HFF-Myc (cell line): ENCODE measurements around the gene GAS2L3.
A peak's percentile ranks its signal among the peaks of the same experiment; 100 is the strongest.
"Not testable (repeated sequence)": the region's sequence is repeated elsewhere in the genome, so short reads cannot be mapped to it uniquely, and the experiment has no call there.

Experiments used
- DNase-seq: peaks from one replicate; pipeline ENCODE4 v3.0.0-alpha.2; 2011; ENCODE audit warnings: low read depth; ENCODE audit errors: extremely low read depth
- H3K4me3 ChIP-seq: replicated peaks from 2 replicates; pipeline ENCODE4 v1.5.1; 2011; ENCODE audit warnings: low read depth, mild to moderate bottlenecking, control low read depth, low read length
- CTCF ChIP-seq: IDR thresholded peaks from 2 replicates; pipeline ENCODE4 v1.5.1; 2012; ENCODE audit warnings: mild to moderate bottlenecking, low read depth, low read length, control low read depth; ENCODE audit errors: missing control alignments

GAS2L3 gene

GRCh38 chr12:100539202-100539601 is 34.3 kb upstream of the GAS2L3 start:
- H3K4me3 ChIP-seq, result no peak overlapping the region
- TF ChIP-seq CTCF, result no peak
- no peak for DNase-seq

- H3K4me3 ChIP-seq, result no peak overlapping the region
- no peak for TF ChIP-seq CTCF
- DNase-seq, result no peak
Measured at GRCh38 chr12:100544165-100544564, 29.3 kb upstream of the GAS2L3 start.

DNA sequence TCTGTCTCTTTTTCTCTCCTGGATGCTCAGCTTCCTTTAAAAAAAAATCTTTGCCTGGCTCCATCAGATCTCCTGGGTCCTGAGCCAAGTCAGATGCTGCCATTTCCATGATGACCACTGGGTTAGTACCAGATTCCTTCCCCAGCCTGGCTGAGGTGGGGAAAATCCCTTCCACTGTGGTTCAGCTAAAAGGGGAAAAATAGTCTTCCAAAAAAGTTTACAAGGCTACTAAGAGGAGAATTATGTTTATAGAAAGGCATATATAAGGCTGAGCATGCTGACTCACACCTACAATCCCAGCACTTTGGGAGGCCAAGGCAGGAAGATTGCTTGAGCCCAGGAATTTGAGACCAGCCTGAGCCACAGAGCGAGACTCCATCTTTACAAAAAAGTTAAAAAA is 28.4 kb upstream of the GAS2L3 start:
- H3K4me3 ChIP-seq, result no peak overlapping the region
- no peak for DNase-seq
- TF ChIP-seq CTCF, result no peak

DNA sequence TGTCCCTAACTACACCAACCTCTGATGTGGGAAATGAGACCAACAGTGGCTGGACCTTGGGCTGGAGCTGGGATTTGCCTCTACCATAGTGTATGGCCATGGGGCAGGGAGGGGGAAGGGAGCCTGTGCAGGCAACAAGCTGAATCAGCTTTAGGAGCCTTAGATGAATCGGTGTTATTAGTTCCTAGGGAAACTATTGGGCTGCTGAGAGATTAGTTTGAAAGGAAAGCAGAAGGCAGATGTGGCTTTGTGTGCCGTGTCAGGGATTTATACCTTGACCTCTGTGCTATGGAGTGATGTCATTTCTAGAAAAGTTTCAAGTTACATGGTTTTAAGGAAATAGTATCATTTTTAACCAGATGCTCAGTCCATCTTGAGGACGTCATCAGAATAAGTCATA is 19.5 kb upstream of the GAS2L3 start:
- no peak for DNase-seq
- TF ChIP-seq CTCF, result no peak
- H3K4me3 ChIP-seq, result no peak overlapping the region

DNA sequence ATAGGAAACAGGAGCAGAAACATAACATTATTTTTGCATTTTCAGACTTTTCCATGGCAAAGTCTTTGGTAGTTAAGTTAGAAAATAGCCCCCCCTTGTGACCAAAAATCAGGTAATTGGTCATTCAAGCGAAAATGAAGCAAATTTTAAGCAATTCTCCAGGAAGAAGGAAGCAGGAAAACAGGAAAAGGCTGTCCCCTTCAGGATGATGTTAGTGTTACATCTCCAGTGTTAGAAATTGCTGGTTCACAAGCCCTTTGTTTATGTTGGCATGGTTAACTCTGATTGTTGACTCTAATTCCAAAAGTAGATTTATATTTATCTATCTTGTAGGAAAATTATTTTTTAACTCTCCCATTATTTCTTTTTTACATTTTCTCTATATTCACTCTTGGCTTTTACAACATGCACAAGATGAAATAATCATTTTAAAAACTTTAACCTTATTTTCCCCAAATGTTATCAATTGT is 18.8 kb upstream of the GAS2L3 start:
- peak; percentile 79 for TF ChIP-seq CTCF
- H3K4me3 ChIP-seq, result no peak overlapping the region
- DNase-seq, result peak; percentile 89

- no peak for DNase-seq
- no peak overlapping the region for H3K4me3 ChIP-seq
- TF ChIP-seq CTCF, result no peak
Measured at GRCh38 chr12:100555722-100556121, 17.8 kb upstream of the GAS2L3 start.

DNA sequence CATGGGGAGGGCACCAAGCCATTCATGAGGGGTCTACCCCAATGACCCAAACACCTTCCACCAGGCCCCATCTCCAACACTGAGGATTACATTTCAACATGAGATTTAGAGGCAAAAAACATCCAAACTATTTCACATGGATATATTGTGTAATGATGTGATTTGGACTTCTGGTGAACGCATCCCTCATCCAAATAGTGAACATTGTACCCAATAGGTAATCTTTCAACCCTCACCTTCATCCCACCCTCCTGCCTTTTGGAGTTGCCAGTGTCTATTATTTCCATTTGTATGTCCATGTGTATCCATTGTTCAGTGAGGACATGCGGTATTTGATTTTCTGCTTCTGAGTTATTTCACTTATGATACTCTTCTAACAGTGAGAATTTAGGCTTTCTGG is 16.1 kb upstream of the GAS2L3 start:
- H3K4me3 ChIP-seq, result no peak overlapping the region
- no peak for TF ChIP-seq CTCF
- no peak for DNase-seq

DNA sequence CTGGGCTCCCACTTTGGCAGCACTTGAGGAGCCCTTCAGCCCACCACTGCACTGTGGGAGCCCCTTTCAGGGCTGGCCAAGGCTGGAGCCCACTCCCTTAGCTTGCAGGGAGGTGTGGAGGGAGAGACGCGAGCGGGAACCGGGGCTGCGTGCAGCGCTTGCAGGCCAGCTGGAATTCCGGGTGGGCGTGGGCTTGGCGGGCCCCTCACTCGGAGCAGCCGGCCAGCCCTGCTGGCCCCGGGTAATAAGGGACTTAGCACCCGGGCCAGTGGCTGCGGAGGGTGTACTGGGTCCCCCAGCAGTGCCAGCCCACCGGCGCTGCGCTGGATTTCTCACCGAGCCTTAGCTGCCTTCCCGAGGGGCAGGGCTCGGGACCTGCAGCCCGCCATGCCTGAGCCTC is 14.2 kb upstream of the GAS2L3 start:
- not testable (repeated sequence) for H3K4me3 ChIP-seq, DNase-seq
